Islet of Langerhans (tissue), 1 donor: ENCODE results near the gene TTC28.
"Not testable (repeated sequence)": the region's sequence is repeated elsewhere in the genome, so short reads cannot be mapped to it uniquely, and the experiment has no call there.

Experiments
- FAIRE-seq: peaks from one replicate; lab custom pipeline; 2011; peaks lifted over from hg19 to GRCh38; lab: Jason Lieb, UNC

The TTC28 gene

DNA sequence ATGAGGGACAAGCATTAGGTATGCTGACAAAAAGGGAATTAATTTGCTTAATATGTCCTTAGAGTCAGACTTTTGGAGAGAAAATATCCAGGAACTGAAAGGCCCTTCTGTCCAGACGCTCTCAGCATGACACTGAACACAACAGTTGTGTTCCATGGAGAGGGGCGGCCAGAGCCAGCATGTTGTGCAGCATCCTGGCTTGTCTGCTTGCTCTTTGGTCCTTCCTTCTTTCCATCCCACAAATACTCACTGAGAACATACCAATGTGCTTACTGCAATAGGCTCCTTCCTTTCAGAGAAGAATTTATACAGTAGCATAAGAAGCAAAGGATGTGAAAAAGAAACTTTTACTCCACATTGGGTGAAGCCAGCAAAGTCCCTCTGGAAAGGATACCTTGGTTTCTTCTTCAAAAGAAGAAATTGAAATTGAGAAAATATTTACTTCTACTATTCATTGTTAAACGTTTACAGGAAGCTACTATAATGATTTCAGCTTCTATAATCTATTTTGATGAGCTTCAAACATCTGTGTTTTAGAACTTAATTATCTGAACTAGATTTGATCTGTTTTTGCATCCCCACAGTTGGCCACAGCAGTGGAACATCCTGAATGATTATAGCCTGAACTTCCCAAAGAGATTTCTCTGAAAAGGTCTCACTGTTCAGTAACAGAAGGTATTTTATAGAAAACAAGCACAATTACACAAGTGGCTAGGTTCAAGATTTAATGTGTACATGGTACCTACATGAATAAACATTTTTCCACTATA is 456.5 kb downstream of the TTC28 start:
- peak; percentile 9 for FAIRE-seq

DNA sequence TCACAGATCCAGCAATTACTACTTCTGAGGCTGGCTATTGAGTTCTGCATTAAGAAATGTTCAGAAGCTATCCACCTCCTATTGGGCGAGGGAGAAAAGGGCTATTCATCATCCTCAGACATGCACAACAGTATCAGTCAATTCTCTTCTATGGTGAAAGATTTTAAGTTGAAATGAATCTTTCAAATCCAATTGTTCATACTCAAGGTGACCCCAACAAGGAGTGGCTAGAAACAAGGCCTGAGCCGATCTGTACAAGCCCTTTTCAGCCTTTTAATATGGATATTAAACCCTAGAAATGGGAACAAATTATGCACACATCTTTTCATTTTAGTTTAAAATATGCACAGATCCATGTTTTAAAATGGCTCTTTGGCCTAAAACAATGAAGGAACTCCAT is 457.1 kb downstream of the TTC28 start:
- no peak for FAIRE-seq

DNA sequence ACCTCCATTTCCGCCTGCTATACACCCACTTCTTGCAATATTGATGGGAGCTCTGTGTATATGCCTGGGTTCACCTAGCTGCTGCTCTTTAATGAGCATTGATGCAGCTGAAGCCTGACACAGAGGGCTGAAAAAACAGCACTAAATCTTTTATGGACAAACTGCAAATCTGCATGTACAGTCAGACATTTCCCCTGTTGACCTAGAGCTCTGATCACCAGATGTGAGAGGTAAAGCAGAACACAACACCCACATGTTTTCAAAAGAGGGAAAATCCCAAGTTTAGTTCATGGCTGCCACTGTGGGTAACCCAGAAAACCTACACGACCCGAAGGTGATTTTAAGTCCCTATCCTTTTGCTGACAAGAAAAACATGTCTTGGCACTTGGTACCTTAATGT is 457.6 kb downstream of the TTC28 start:
- FAIRE-seq: no peak

DNA sequence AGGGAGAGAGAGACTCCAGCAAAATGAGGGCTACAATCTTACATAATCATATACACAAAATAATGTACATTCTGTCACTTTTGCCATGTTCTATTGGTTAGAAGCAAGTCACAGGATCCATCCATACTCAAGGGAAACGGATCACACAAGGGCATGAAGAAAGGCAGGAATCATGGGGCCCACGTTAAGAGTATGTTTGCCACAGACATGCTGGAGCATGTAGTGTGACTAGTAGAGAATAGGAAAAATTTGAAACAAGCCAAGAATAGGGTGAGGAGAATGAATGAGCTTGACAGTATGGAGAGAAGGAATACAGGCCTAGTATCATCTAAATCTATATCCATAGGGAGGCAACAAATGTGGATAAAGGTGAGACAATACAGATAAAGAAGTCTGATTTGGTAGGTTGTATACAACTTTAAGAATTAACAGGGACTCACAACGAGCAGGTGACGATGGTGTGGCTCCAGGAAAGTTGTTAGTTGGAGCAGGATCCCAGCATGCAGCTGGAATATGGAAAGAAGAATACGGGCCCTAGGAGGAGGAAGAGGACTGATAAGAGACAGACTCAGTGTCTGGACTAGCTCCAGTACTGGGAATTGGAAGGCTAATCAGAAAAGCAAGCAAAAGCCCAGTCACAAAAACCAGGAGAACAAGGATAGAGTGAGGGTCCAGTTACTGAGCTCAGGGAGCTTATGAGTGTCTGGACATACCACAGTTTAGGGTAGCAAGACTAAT is 458.8 kb downstream of the TTC28 start:
- FAIRE-seq: no peak

DNA sequence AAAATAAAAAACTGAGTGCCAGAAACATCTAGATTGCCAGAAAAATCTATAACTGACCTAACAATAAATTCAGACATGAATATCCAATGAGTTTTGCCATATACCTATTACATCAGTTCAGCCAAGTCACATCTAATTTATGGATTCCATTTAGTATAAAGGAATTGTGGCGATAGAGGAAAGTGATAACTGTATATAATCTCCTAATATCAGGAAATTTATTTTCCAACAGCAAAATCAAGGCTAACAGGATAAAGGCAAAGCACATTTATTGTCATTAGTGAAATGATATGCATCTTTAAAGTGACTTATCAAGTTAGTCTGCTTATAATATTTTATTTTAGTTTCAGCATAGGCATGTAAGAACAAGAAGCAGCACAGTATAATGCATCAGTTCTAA is 462.4 kb downstream of the TTC28 start:
- FAIRE-seq: no peak

DNA sequence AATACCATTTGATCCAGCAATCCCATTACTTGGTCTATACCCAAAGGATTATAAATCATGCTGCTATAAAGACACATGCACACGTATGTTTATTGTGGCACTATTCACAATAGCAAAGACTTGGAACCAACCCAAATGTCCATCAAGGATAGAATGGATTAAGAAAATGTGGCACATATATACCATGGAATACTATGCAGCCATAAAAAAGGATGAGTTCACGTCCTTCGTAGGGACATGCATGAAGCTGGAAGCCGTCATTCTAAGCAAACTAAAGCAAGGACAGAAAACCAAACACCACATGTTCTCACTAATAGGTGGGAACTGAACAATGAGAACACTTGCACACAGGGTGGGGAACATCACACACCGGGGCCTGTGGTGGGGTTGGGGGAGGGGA is 464.9 kb downstream of the TTC28 start:
- FAIRE-seq: not testable (repeated sequence)

DNA sequence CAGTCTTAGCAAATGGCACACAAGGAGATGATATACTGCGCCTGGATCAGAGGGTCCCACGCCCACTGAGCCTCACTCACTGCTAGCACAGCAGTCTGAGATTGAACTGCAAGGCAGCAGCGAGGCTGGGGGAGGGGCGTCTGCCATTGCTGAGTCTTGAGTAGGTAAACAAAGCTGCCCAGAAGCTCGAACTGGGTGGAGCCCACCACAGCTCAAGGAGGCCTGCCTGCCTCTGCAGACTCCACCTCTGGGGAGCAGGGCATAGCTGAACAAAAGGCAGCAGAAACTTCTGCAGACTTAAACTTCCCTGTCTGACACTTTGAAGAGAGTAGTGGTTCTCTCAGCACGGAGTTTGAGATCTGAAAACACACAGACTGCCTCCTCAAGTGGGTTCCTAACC is 470.2 kb downstream of the TTC28 start:
- FAIRE-seq: not testable (repeated sequence)

DNA sequence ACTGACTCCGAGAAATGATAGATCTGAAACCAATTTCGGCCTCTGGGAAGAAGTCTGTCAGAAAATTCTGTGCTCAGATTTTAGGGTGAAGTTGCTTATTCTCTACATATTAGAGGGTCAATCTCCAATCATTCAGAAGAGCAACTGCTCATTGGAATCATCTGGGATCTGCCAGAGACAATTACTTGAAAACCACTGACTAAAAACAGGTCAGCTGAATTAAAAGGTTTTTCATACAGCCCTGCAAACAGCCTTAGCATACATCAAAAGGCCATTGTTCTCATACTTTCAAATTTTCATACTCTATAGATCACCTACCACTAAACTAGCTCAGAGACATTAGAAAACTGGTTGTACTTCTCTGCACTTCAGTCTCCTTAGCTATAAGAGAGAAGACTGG is 470.9 kb downstream of the TTC28 start:
- FAIRE-seq: no peak

DNA sequence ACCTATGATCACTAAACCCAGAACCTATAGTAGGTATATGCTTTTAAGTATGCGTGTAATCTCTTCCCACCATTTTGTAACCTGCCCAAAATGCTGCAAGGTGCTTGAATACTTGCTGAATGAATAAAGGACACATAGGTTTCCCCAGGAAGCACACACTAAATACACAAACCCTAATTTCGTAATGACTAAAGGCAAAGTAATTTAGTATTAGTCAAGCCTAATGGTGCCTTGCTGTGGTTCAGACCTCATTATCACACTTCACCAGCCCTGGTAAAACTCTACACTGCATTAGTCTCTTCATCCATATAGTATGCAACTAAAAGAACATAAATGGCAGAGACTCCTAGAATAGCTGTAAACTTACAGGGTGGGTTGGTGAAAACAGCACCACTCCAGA is 471.6 kb downstream of the TTC28 start:
- FAIRE-seq: peak; percentile 47

DNA sequence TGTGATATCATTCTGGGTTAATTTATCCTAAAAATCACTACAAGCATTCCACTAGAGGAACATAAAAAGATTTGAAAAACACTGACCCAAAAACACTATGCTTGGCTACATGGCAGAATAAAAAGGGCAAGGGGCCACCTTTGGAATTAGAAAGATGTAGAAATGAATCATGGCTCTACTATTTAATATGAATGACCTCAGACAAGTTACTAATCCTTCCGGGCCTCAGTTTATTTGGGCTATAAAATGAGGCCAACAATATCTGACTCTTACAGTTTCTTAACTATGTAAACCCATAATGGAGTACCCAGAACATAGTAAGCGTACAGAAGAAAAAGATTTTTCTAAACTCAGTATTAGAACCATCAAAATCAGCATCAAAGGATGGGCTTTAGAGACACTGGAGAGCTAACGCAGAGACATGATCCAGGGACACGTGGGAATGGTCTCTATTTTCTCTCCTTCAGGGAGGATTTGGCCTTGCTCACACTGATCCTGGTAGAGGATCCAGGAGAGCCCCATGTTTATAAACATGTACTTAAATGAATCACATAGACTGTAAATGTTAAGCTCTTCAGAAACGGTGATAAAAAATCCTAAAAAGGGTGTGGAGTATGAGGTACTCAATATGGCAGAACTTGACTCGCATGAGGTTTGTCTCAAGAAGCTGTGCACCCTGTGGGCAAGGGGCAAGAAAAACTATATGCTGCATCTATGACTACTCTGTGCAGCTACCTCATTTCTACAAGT is 472.2 kb downstream of the TTC28 start:
- no peak for FAIRE-seq

DNA sequence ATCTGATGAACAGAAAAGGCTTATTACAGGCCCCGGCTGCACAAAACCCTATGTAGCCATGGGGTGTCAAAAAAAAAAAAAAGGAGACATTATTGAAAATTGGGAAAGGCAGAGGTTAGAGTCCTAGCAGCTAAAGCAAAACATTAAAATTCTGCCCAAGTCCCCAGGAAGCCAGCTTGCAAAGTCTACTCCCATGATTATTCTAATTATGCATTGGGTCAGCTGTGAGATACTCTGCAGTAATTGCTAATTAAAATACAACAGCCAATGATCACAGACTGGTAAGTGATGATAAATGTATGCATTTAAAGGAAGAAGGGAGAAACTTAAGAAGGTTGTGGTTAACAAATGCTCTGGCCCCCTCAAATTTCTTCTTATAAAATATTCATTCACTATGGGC is 473.7 kb downstream of the TTC28 start:
- FAIRE-seq: no peak

DNA sequence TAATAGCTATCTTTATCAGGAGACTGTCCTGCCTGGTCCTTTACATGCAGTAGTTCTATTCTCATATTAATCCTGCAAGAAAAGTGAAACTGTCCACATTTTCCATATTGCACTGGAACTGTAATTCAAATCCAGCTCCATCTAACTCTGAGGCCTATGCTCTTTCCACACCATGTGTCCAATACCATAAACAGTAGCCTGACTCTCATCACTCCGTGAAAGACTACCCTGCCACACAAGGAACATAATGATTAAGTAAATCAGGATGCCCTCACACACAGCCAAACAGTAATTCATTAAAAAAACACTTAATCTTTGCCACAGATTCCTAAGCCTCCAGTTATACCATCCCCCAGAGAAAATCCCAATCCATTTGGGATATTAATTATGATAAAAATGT is 475.3 kb downstream of the TTC28 start:
- no peak for FAIRE-seq

DNA sequence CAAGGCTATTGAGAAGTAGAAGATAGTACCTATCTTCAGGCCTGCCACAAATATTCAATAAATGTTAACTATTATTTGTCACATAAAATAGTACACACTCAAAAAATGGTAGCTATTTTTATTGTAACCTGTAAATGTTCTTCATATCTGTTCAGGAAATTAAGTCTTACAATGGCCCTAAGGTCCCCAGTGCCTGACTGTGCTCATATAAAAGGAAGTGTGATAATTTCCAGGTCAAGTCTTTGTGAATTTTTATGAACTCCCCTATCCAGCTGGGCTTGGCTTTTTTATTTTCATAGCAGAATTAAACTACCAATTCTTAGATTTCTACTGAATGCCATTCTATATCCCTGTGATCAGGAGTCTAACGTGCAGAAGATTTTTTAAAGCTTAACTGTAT is 476.4 kb downstream of the TTC28 start:
- FAIRE-seq: no peak

DNA sequence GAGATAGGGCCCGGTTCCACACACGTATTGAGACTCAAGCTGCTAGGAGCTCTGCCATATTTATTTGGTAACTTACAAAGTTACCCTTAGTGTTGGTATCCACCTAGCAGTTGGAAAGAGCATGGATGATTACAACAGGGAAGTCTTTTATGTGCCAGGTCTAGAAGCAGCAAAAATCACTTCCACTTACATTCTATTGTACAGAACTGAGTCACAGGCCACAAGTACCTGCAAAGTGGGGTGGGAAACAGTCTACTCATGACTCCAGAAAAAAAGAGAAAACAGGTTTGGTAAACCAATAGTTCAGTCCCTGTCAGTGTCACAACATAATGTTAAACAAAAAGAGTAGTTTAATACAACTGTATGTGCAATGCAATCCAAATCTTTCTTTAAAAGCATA is 480.9 kb downstream of the TTC28 start:
- no peak for FAIRE-seq

DNA sequence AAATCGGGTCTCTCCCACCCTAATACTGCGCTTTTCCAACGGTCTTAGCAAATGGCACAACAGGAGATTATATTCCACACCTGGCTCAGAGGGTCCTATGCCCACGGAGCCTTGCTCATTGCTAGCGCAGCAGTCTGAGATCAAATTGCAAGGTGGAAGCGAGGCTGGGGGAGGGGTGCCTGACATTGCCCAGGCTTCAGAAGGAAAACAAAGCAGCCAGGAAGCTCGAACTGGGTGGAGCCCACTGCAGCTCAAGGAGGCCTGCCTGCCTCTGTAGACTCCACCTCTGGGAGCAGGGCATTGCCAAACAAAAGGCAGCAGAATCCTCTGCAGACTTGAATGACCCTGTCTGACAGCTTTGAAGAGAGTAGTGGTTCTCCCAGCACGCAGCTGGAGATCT is 488.1 kb downstream of the TTC28 start:
- FAIRE-seq: not testable (repeated sequence)

DNA sequence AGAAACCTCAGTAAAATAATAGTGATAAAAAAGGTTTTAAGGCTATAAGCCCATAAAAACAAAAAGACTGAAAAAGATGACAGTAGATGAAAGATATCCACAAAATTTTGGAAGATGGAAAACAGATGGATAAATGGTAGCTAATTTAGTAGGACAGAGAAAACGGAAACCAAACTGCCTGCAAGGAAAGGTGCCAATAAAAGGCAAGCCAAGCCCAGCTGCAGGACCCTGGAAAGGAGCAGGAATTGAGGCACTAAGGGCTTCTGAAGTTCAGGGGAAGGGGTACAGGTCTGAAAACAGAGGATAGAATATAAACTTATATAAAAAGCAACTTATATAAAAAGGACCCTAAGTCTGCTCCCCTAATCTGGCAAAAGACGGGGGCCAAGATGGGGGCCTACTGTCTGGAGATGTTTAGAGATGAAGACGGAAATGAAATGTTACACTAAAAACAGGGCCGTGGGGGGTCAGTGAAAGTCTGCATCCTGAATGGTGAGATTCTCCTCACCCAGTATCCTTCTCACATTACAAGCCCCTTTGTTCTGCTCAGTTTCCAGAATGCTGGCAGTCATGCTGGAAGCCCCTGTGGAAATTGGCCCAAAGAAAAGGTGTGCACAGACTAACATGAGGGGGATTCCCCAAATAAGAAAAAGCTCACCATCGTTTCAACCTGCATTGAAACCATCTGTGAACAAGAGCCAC is 491.3 kb downstream of the TTC28 start:
- no peak for FAIRE-seq

DNA sequence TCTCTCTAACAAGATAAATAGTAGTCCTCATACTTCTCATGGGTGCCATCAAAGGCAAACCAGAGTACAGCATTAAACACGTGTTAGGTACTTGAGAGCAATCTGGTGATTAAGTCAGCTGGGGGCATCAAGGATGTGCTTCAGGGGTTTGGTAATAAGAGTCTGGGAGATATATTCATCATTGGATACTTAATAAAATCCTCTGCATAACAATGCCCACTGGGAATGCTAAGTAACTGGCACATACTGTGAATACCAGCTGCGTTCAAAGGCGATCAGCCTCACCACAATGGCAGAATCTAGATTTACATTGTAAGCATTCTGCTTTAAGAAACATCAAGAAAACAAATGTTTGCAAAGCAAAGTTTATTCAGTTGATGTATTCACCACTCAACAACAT is 492.0 kb downstream of the TTC28 start:
- FAIRE-seq: no peak

DNA sequence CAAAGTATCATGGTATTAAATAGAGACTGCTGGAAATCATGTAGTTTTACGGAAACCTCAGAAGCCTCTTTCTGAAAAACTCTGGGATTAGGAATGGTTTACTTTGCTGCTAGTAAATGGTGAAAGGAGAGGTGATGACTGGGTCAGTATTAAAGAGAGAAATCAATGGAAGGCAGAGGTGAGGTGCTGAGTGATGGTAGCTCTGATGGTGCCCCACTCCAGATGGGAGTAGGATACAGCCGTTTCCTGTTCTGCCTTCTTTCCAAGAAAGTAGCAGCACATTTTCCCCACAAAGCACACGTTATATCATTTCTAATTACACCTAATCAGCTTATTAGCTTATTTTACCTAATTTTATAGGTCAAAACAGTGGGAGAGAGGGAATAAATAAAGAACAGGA is 493.0 kb downstream of the TTC28 start:
- no peak for FAIRE-seq

DNA sequence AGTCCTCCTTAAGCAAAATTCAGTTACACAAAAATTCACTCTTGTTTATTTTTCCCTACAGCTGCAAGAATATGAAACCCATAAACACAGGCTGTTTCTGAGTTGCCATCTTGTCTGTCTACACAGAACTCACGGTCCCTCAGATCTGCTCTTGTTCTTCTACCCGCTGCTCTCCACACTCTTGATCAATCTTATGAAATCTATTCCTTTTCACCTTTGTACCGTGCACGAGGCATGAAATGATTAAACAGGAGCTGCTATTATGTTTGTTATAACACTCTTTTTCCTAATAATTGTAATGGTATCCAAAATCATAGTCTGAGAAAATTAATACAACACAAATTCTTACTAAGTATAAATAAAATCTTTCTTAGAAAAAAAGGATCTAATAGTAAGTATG is 494.5 kb downstream of the TTC28 start:
- peak; percentile 5 for FAIRE-seq

DNA sequence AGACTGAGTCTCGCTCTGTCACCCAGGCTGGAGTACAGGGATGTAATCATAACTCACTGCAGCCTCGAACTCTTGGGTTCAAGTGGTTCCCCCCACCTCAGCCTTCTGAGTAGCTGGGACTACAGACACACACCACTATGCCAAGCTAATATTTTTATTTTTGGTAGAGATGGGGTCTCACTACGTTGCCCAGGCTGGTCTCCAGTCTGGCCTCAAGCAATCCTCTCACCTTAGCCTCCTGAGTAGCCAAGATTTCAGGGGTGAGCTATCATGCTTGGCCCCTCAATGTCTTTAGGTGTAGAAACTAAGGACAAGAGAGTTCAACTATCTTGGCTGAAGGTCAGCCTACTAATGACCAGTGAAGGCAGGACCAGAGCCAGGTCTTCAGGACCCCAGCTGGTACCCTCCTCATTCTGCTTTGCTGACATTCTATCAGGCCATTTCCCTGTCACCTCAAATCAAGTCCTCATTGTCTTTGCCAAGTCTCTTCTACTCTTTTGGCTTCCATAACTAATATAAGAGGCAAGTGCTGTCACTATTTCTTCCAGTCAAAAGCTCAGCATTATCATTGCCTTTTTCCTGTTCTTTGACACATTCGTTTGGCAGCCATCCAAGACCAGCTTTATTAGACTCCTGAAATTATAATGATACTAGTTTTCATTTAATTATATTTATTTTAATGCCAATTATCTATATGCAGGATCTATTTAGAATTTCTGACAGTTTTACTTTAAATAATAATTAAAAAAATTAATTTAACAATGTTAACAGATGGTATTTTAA is 496.4 kb downstream of the TTC28 start:
- FAIRE-seq: no peak

DNA sequence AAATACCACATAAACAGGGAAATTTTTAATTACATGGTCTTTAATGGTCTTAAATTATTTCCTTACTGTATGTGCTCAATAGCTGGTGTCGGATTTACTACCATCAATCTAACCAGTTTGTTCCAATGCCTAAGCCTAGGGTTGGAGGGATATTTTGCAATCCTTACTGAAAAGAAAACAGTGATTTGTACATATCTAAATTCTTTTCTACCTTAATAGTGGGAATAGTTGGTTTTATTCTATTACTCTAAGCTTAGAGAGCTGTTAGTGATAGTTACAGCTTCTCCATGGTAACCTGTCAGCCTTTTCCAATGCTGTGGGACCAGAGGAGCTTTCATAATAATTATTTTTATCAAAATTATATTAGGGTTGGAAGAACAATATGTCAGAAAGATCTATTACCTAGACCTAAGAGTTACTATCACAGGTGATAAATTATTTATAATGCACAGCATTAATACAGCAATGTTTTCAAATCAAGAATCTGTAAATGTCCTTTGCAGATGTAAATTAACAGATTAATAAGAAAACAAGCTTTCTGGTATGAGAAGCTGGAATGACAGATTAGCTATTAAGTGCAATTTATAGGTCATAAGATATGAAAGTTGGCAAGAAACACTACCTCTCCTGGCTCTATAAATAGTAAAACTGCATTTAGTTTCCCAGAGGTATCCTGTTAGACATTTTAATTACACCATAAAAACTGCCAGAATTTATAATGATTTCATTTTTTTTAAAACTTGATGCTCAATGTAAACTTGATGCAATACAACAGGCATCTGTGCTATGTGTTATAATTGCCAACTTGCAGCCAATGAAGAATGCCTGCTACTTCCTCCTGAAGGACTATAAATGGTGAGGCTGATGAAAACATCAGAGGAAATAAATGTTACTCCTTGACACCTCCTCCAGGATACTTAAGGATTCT is 498.6 kb downstream of the TTC28 start:
- FAIRE-seq: no peak
